ENCODE results near the gene RNF214. TPM values are rescaled to one million over a fixed set of nuclear protein-coding genes. Genes with fewer than 3 reads are reported as not detected.

Gene RNF214
- total RNA-seq, 2 experiments from 2014 or later, result 14.7 to 18.3 TPM

DNA sequence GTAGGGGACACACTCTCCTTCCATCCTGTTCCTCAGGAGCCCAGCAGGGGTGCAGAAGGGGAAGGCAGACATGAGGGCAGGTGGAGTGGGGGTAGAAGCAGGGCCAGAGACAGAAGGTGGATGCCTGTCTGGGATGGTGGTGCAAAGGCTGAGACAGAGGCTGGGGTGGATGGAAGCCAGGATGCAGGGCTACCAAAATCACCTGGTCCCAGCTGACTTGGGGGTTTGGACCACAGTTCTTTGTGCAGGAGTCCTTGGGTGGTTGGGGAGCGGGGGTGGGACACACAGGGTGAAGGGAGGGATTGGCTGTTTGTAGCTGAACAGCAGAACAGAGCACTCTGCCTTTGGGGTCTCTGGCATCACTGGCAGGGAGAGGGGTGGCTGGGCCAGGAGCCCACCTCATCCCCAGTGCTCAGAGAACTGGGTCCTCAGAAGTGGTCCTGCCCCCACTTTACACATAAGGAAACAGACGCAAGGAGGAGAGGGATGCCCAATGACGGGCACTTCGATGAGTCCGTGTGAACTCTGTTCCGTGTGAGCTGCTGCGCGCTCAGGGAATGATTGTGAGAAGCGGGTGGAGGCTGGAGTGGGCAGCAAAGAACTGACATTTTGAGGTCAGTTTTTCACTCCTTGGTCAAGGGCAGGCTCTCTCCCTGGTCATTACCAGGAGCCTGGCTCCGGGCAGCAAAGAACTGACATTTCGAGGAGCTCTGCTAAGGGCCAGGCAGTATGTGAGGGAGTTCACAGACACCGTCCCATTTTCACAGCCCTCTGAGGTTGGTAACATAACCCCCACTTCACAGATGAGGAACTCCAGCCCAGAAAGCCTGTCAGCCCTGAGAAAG lies 31.4 kb upstream of the RNF214 start:
- H3K36me3 Mint-ChIP-seq (ENCODE audit: low read depth), result peaks cover 15% of the 10 kb centered on the region
- intact Hi-C loops (cut with micrococcal nuclease), result no loop called here
- TF ChIP-seq, protein P1, sequence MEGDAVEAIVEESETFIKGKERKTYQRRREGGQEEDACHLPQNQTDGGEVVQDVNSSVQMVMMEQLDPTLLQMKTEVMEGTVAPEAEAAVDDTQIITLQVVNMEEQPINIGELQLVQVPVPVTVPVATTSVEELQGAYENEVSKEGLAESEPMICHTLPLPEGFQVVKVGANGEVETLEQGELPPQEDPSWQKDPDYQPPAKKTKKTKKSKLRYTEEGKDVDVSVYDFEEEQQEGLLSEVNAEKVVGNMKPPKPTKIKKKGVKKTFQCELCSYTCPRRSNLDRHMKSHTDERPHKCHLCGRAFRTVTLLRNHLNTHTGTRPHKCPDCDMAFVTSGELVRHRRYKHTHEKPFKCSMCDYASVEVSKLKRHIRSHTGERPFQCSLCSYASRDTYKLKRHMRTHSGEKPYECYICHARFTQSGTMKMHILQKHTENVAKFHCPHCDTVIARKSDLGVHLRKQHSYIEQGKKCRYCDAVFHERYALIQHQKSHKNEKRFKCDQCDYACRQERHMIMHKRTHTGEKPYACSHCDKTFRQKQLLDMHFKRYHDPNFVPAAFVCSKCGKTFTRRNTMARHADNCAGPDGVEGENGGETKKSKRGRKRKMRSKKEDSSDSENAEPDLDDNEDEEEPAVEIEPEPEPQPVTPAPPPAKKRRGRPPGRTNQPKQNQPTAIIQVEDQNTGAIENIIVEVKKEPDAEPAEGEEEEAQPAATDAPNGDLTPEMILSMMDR (IDR thresholded peaks at IDR 0.05), result no peak
- H3K4me1 Mint-ChIP-seq (ENCODE audit: low read depth), result no peaks in the 10 kb centered on the region
- no peaks in the 10 kb centered on the region for H3K9me3 Mint-ChIP-seq
- no peak overlapping the region for H3K27ac Mint-ChIP-seq
- ChIA-PET CTCF (no interaction called here), POLR2A (interaction anchor here (4.4 kb wide), 1 partner anchor 20 kb away, joined by 21 read pairs; no protein-coding TSS in a partner anchor)
- DNase-seq (no peak), ATAC-seq (no peak)
- H3K27me3 Mint-ChIP-seq, result no peaks in the 10 kb centered on the region
- H3K4me3 Mint-ChIP-seq, result no peak overlapping the region

DNA sequence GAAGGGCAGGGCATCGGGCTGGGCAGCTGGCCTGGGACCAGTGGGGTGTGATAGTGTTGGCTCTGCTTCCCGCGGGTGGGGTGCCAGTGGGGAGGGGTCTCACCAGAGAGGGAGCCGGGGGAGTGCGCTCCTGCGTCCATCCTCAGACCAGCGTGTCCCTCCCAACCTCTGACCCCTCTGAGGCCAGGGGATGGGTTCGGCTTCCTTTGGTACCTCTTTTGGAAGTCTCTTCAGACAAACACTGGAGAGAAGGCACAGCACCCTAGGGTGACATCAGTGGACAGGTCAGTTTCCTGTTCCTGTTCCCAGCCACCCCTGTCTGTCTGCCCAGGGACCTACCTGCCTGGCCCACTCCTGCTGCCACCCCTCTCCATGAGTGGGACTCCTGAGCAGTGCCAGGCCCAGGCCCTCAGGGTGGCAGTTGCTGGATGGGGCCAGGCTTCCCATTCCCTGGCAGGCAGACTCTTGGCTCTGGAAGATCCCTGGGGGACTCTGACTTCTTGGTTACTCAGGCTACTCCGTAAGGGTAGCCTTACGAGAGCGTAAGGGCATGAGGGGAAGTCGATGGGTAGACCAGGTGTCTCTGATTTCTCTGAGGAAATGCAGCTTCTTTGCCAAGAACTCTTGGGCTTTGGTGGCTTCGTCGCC lies 30.7 kb upstream of the RNF214 start:
- POLR2A ChIA-PET, result interaction anchor here (1.0 to 4.4 kb wide), 2 partner anchors 9 to 19 kb away, joined by 4 to 21 read pairs; no protein-coding TSS in a partner anchor
- DNase-seq (no peak), ATAC-seq (no peak)
- Mint-ChIP-seq H3K9me3 (no peaks in the 10 kb centered on the region), H3K27ac (no peak overlapping the region), H3K27me3 (no peaks in the 10 kb centered on the region), H3K4me1 (ENCODE audit: low read depth) (no peaks in the 10 kb centered on the region), H3K4me3 (no peak overlapping the region), H3K36me3 (ENCODE audit: low read depth) (peaks cover 16% of the 10 kb centered on the region)
- intact Hi-C loops (cut with micrococcal nuclease), result no loop called here
- CTCF ChIA-PET, result interaction anchor here (1.2 kb wide), 1 partner anchor 25 kb away, joined by 3 read pairs; no protein-coding TSS in a partner anchor
- TF ChIP-seq, protein P1 (IDR thresholded peaks at IDR 0.05), result no peak

DNA sequence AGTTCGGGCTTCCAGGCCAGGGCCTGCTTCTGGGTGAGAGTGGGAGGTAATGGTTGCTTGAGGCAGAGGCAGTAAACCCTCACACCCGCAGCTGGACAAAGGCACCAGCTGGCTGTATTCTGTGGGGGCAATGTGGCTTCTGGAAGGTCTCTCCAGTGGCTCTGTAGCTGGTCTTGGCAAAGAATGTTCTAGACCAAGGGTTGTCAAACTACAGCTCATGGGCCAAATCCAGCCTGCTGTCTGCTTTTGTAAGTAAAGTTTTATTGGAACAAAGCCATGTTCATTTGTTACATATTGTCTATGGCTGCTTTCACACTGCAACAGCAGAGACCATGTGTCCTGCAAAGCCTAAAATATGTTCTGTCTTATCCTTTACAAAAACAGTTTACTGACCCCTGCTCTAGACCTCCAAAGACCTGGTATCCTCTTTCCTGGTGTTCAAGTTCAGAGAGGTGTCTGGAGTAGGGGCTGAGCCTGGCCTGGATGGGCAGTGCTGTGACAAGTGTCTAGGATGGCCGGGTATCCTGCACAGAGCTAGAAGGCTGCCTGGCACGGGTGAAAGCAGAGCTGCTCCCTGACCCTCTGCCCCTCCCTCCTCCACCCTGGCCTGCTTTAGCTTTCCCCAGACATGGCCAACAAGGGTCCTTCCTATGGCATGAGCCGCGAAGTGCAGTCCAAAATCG lies 29.9 kb upstream of the RNF214 start:
- H3K4me1 Mint-ChIP-seq (ENCODE audit: low read depth), result no peaks in the 10 kb centered on the region
- ChIA-PET POLR2A (interaction anchor here (1.0 to 4.4 kb wide), 4 partner anchors 8 to 35 kb away, joined by 3 to 21 read pairs (median 4); no protein-coding TSS in a partner anchor), CTCF (interaction anchor here (1.2 kb wide), 1 partner anchor 25 kb away, joined by 3 read pairs; no protein-coding TSS in a partner anchor)
- DNase-seq (no peak), ATAC-seq (no peak)
- intact Hi-C loops (cut with micrococcal nuclease), result no loop called here
- no peaks in the 10 kb centered on the region for H3K9me3 Mint-ChIP-seq
- TF ChIP-seq, protein P1 (IDR thresholded peaks at IDR 0.05), result no peak
- H3K36me3 Mint-ChIP-seq (ENCODE audit: low read depth), result peaks cover 16% of the 10 kb centered on the region
- peak overlapping the region; percentile 15 for H3K27ac Mint-ChIP-seq
- H3K4me3 Mint-ChIP-seq, result no peak overlapping the region
- H3K27me3 Mint-ChIP-seq, result no peaks in the 10 kb centered on the region

DNA sequence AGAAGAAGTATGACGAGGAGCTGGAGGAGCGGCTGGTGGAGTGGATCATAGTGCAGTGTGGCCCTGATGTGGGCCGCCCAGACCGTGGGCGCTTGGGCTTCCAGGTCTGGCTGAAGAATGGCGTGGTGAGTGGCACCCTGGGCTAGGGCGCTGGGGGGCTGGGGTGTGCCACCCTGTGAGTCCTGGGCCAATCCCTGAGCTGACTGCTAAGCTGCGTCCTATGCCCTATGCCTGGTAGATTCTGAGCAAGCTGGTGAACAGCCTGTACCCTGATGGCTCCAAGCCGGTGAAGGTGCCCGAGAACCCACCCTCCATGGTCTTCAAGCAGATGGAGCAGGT lies 29.4 kb upstream of the RNF214 start:
- peak overlapping the region; percentile 15 for H3K27ac Mint-ChIP-seq
- DNase-seq, result no peak
- H3K4me1 Mint-ChIP-seq (ENCODE audit: low read depth), result no peaks in the 10 kb centered on the region
- no peaks in the 10 kb centered on the region for H3K9me3 Mint-ChIP-seq
- no peaks in the 10 kb centered on the region for H3K27me3 Mint-ChIP-seq
- intact Hi-C loops (cut with micrococcal nuclease), result no loop called here
- ChIA-PET POLR2A (interaction anchor here (1.3 to 4.4 kb wide), 3 partner anchors 18 to 36 kb away, joined by 3 to 21 read pairs (median 3); no protein-coding TSS in a partner anchor), CTCF (no interaction called here)
- H3K4me3 Mint-ChIP-seq, result no peak overlapping the region
- no peak for ATAC-seq
- H3K36me3 Mint-ChIP-seq (ENCODE audit: low read depth), result peaks cover 16% of the 10 kb centered on the region
- TF ChIP-seq, protein P1 (IDR thresholded peaks at IDR 0.05), result no peak
